Left colon (tissue), 2 donors: Measurements from ENCODE around the gene EID2B. TPM values are rescaled to one million over a fixed set of nuclear protein-coding genes. Genes with fewer than 3 reads are reported as not detected.

Experiments
- ATAC-seq: fragments of 200-7000 bp; cut with Tn5 transposase; one replicate; pipeline ENCODE4 v1.9.1; 2020; ENCODE audit warnings: mild to moderate bottlenecking, moderate library complexity
- DNase-seq, 2 donors: peaks; one replicate each; pipeline ENCODE4 v3.0.0-alpha.2; 2020
- intact Hi-C, 2 donors: fragments of 100-400 bp; cut with DNase I in 1 of 2; cut with micrococcal nuclease in 1 of 2; formaldehyde crosslinking; loops; one replicate each; pipeline versions ENCODE4 v1.11.2 to v1.14.0; 2022; cut with DNase I, micrococcal nuclease
- total RNA-seq, 2 donors: library from RNA; stranded (reverse); fragmentation: NEBNext Ultra II Directional; extraction: Animal tissue kit (Norgen Biotek cat#: 25700); gene quantifications; one replicate each; pipeline ENCODE4 v1.2.1, GENCODE V29; 2021
- donor health status: DM: no; HTN: no; CAD: no.
- donor health status: DM: yes; HTN: yes; CAD: no.

EID2B gene
- total RNA-seq, 2 donors from 2014 or later: 0.15 to 0.75 TPM

DNA sequence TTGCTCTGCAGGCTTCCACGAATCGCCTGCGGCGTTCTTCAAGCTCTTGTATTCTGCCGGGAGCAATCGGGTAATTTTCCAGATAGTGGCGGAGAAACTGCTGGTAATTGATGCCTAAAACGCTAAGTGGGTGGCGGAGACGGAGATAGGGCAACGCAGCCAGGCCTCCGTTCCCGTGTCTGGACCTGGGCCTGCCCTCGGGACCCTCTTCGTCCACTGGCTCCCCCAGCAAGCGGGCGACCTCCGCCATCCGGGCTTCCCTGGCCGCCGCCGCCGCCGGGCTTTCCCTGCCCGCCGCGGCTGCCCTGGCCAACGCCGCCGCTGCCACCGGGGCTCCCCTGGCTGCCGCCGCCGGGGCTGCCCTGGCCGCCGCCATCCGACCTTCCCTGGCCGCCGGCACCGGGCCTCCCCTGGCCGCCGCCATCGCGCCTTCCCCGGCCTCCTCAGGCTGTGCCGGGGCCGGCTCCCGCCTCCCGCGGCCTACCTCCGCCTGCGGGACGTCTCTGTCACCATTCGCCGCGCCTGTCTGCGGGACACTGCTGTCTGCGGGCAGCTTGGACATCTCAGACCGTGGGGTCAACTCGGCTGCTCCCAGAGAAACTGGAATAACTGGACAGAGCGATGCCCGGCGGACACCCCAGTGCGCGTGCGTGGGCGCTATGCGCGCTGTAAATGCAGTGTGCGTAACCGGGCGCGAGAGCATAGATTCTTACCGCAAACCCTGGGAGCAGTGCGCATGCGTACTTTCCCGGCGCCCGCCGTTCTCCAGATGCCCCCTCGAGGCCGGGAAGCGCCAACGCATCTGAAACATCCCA lies 7.1 kb upstream of the EID2B start, which contains the start of gene EID2:
Gene EID2, minus strand, starts transcription at position 644 of the 815 bp plus-strand sequence. Its CDS starts 82 bp downstream, at position 562.
- peak; percentile 99 for ATAC-seq
- DNase-seq: peak; percentile 93 to 97
- intact Hi-C loops: loop anchor here in 1 of 2 donors (10.0 kb wide), 2 partner anchors 65 to 95 kb away; partner anchors contain the start of gene SUPT5H

DNA sequence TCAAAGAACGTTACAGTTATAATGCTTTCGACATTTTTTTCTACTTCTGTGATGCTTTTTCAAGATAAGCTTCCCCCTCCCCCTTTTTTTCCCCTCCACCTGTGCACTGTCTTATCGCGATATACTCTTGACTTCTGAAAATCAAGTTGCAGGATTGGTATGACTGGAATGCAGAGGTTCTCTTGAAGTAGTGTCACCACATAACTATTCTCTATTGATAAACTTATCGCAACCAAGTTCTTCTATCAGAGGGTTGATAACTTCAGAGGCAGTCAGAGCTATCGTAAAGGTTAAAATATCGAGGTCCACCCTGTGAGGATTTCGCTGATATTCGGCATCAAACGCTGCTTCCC lies 6.5 kb upstream of the EID2B start:
- DNase-seq (no peak), ATAC-seq (no peak)
- intact Hi-C loops: loop anchor here in 1 of 2 donors (10.0 kb wide), 2 partner anchors 64 to 94 kb away; partner anchors contain the start of gene SUPT5H

DNA sequence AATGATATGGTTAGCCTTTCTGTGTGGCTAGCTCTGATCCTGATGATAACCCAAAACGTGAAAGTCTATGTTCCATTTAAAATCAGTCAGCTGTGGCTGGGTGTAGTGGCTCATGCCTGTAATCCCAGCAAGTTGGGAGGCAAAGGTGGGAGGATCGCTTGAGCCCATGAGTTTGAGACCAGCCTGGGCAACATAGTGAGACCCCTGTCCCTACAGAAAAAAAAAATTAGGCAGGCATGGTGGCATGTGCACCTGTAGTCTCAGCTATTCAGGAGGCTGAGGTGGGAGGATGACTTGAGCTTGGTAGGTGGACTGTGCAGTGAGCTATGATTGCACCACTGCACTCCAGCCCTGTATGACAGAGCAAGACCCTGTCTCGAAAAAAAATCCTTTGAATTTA lies 1.1 kb upstream of the EID2B start:
- ATAC-seq (no peak), DNase-seq (no peak)
- intact Hi-C loops: loop anchor here in 1 of 2 donors (10.0 kb wide), 2 partner anchors 59 to 89 kb away; partner anchors contain the start of gene SUPT5H

DNA sequence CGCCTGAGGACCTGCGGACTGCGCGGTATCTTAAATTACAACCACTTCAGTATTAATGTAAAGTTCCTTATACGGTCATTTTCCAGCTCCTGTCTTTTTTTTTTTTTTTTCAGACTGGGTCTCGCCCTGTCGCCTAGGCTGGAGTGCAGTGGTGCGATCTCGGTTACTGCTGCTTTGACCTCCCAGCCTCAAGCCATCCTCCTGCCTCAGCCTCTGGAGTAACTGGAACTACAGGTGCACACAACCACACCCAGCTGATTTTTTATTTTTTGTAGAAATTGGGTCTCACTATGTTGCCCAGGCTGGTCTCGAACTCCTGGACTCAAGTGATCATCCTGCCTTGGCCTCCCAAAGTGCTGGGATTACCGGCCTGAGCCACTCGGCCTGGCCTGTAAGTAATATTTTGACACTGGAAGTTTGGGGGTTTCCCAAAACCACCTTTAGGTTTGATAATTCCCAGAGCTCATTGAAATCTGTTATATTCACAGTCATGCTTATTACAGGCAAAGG lies 406 bp upstream of the EID2B start:
- ATAC-seq (peak; percentile 14), DNase-seq (no peak)
- intact Hi-C loops: loop anchor here in 1 of 2 donors (10.0 kb wide), 2 partner anchors 58 to 88 kb away; partner anchors contain the start of gene SUPT5H

DNA sequence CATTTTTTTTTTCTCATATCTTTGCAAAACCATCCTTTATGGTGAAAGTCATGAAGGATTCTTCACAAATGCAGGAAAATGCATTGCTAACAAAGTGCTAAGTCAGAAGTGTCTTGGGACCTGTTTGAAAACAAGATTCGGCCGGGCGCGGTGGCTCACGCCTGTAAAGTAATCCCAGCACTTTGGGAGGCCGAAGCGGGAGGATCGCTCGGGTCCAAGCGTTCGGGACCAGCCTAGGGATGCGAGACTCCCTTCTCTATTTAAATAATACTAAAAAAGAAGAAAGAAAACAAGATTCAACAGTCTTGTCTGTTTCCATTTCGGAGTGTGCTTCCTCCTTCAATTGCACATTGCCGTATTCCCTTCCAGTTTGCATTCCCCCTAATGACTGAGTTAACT lies 819 bp downstream of the EID2B start:
- intact Hi-C loops: loop anchor here in 1 of 2 donors (10.0 kb wide), 2 partner anchors 57 to 87 kb away; partner anchors contain the start of gene SUPT5H
- DNase-seq: no peak
- no peak for ATAC-seq

DNA sequence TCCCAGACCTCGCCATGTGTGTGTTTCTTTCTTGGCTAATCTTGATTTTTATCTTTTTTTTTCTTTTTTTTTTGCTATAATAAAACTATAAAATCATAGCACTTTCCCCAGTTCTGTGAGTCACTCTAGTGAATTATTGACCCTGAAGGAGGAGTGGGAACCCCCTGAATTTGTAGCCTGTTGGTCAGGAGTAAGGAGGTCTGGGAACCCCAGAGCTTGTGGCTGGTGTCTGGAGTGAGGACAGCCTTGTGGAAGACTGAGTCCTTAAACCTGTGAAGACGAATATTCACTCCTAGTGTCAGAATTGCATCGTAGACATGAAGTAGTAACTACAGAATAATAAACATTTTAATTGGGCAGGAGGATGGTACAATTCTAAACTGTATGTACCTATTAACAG lies 7.4 kb downstream of the EID2B start:
- intact Hi-C loops: no loop called here
- no peak for ATAC-seq
- no peak for DNase-seq

DNA sequence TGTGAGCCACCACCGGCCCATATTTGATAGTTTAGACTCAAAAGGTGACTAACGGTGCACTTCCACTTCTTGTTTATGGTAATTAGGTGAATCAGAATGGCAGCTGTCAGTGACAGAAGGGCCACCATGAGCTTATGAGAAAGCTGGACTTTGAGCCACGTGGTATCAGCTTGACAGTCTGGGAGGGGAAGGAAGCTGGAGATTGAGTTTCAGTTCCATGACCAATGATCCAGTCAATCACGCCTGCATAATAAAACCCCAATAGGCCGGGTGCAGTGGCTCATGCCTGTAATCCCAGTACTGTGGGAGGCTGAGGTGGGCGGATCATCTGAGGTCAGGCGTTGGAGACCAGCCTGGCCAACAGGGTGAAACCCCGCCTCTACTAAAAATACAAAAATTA lies 8.2 kb downstream of the EID2B start:
- ATAC-seq: peak; percentile 72
- peak in 1 of 2 donors; percentile 50 for DNase-seq
- intact Hi-C loops: no loop called here

DNA sequence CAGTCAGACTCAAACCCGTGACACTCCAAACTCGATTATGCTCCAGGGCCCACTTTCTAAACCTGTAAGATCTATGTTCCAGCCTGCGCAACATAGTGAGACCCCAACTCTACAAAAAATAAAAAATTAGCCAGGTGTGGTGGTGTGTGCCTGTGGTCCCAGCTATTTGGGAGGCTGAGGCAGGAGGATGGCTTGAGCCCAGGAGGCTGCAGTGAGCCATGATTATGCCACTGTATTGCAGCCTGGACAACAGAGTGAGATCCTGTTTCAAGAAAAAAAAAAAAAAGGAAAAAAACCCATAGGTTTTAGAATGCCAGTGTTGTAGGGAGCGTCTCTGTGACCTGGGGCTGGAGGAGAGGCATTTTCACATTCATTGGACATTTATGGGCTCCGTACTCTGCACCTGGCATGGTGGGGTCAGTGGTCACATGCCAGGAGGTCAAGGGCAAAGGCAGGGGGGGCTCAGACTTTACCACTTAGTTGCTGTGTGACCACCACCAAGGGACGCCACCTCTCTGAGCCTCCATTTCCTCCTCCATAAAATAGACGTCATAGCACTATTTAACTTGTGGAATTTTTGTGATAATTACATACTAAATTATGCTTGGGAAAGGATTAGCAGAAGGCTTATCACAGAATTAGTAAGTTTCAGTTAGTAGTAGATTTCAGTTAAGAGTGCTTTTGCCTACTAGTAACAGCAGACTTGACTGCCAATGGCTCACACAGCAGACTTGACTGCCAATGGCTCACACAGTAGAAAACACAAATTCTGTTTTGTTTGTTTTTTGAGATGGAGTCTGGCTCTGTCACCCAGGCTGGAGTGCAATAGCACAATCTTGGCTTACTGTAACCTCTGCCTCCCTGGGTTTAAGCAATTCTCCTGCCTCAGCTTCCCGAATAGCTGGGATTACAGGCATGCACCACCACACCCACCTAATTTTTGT lies 11.8 kb downstream of the EID2B start:
- intact Hi-C loops: no loop called here
- no peak for DNase-seq
- no peak for ATAC-seq

DNA sequence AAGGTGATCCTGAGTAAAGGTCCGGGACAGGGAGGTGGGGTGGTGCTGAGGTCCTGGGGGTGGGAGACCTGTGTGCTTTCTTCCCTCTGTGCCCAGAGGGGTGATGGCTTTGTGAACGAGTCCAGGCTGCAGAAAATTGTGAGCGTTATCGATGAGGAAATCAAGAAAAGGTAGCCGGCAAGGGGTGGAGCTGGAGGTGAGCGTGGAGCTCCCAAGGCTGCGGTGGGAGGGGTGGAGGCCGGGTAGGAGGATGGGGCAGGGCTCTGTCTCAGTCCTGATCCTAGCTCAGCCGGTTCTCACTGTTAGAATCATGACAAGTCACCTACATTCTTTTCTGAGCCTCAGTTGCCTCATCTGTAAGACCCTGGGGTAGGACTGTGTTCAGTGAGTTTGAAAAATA lies 13.7 kb downstream of the EID2B start:
- intact Hi-C loops: no loop called here
- DNase-seq (no peak), ATAC-seq (no peak)

DNA sequence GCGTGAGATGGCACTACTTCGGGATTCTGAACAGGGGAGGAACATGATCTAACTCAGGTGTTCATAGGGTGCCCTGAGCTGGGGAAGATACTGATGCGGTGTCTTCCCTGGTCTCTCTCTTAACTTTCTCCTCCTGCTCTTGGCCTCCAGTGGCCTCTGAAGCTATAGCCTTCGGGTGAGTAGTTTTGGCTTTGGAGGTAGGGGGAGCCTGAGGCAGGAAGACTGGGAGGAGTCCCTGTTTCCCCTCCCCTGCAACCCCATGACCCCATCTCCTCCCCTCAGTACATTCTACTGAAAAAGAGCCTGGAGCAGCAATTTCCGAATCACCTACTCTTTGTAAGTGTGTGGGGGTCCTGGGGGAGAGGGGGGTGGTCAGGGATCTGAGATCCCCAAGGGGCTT lies 14.2 kb downstream of the EID2B start:
- intact Hi-C loops: no loop called here
- ATAC-seq (no peak), DNase-seq (no peak)

DNA sequence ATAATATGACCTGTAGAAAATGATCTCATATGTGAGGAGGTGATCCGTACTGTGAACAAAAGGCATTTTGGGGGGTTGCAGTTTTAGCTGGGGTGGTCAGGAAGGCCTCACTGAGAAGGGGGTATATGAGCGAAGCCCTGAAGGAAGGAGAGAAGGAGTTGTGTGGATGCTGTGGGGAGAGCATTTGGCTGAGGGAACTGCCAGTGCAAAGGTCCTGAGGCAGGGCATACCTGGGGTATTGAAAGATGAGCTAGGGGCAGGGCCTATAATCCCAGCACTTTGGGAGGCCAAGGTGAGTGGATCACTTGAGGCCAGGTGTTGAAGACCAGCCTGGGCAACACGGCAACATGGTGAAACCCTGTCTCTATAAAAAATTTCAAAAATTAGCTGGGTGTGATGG lies 15.2 kb downstream of the EID2B start:
- intact Hi-C loops: no loop called here
- ATAC-seq (no peak), DNase-seq (no peak)

DNA sequence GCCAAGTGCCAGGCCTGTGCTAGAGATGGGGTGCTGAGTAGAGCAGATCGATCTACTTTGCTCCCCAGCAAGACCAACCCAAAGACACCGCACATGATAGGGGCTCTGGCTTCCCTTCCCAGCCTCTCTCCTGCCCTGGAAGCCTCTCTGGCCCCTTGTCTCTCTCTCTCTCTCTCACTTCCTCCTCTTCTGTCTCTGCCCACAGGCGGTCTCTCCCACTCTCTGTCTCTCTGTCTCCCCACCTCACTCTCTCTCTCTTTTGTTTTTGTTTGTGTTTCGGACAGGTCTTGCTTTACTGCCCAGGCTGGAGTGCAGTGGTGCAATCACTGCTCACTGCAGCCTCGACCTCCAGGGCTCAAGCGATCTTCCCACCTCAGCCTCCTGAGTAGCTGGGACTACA lies 16.4 kb downstream of the EID2B start:
- no peak for ATAC-seq
- intact Hi-C loops: no loop called here
- no peak for DNase-seq

DNA sequence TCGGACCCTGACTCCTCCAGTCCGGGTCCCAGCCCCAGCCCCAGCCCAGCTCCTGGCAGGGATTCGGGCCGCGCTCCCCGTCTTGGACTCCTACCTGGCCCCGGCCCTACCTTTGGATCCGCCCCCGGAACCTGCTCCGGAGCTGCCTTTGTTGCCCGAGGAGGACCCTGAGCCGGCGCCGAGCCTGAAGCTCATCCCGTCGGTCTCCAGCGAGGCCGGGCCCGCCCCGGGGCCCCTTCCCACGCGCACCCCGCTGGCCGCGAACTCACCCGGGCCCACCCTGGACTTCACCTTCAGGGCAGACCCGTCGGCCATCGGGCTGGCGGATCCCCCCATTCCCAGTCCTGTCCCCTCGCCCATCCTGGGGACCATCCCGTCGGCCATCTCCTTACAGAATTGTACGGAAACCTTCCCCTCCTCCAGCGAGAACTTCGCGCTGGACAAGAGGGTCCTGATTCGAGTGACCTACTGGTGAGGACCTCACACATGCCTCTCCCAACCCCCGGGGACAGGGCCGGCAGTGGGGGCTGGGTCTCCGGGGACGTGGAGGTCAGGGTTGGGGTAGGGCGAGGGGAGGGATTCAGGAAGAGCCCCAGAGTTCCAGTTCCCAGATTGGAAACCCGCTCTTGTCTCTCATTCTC lies 17.0 kb downstream of the EID2B start:
- ATAC-seq (no peak), DNase-seq (no peak)
- intact Hi-C loops: no loop called here

DNA sequence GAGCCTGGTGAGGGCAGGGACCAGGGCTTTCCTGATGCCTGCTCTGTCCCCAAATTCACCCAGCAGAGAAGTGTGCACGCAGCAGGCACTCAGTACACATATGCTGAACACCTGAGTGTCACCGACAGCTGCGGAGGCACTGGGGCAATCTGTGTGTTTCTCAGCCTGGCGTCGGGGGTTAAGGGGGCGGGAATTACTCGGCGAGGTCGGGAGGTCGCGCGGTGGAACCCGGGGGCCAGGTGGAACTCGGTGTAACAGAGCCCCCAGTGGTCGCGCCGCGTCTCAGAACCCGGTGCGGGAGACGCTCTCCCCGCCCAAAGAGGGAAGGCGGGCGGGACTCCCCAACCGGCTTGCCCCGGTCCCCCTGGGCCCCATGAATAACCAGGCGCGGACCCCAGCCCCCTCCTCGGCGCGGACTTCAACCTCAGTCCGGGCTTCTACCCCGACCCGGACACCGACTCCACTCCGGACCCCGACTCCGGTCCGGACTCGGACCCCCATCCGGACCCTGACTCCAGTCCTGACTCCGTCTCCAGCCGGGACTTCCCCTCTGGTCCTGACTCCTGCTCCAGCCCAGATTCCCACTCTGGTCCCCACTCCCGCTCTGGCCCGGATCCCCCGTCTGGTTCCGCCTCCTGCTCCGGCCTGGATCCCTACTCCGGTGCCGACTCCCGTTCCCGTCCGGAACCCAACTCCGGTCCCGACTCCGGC lies 17.7 kb downstream of the EID2B start, which contains the start of gene SELENOV:
Gene SELENOV, plus strand, starts transcription at position 300 of the 711 bp plus-strand sequence. Its CDS starts 74 bp downstream, at position 374.
- ATAC-seq (no peak), DNase-seq (no peak)
- intact Hi-C loops: no loop called here

DNA sequence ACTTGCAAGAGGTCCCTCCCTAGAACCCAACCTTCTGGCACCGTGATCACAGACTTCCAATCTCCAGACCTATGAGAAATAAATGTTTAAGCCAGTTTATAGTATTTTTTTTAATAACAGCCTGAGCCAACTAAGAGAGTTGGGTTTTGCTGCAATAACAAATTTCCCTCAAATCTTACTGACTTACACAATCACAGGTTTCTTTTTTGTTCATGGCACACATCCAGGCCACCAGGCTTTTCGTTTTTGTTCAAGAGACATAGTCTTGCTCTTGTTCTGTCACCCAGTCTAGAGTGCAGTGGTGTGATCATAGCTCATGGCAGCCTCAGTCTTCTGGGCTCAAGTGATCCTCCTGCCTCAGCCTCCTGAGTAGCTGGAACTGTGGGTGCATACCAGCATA lies 19.7 kb downstream of the EID2B start:
- DNase-seq (no peak), ATAC-seq (no peak)
- intact Hi-C loops: no loop called here

DNA sequence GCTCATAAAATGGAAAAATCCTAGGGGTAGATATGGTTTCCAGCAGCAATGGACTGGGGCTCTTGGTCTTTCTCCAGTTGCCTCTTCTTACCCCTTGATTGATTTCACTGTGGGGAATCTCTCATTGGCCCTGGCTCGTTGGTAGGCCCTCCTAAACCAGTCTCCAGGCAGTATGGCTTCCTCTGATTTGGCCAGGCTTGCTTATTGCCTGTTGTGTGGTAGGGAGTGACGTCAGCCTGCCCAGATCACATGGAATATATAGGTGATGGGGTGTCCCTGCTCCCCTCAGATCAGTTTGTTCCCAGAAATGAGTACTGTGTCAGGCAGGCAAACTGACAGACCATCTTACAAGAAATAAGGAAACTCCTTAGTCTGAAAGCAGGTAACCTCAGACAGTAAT lies 23.4 kb downstream of the EID2B start:
- ATAC-seq (no peak), DNase-seq (no peak)
- intact Hi-C loops: no loop called here

DNA sequence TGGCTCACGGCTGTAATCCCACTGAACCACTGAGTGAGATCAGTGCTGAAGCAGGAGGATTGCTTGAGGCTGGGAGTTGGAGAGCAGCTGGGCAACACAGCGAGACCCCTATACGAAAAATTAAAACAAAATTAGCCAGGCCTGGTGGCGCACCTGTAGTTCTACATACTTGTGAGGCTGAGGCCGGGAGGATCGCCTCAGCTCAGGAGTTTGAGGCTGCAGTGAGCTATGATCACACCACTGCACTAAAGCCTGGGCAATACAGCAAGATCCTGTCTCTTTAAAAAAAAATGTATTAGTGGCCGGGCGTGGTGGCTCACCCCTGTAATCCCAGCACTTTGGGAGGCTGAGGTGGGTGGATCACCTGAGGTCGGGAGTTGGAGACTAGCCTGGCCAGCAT lies 24.0 kb downstream of the EID2B start:
- no peak for ATAC-seq
- DNase-seq: no peak
- intact Hi-C loops: no loop called here

DNA sequence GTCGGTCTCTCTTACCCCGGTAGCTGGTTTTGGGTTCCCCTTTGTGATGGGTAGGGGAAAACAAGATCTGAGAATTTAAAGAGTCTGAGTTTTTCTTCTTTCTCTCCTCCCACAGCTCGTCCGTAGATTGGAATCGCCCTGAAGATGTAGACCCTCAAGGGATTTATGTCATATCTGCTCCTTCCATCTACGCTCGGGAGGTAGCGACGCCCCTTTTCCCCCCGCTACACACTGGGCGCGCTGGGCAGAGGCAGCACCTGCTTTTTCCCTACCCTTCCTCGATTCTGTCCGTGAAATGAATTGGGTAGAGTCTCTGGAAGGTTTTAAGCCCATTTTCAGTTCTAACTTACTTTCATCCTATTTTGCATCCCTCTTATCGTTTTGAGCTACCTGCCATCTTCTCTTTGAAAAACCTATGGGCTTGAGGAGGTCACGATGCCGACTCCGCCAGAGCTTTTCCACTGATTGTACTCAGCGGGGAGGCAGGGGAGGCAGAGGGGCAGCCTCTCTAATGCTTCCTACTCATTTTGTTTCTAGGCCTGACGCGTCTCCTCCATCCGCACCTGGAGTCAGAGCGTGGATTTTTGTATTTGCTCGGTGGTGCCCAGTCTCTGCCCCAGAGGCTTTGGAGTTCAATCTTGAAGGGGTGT lies 24.8 kb downstream of the EID2B start:
- DNase-seq (no peak), ATAC-seq (no peak)
- intact Hi-C loops: no loop called here
